HG02981 (cell line): ENCODE data around the gene NCAPD3.
A peak's percentile ranks its signal among the peaks of the same experiment; 100 is the strongest.
"Not testable (repeated sequence)": the region's sequence is repeated elsewhere in the genome, so short reads cannot be mapped to it uniquely, and the experiment has no call there.

ENCODE experiments used
- ATAC-seq: cut with Tn5 transposase; IDR thresholded peaks from one replicate; pipeline ENCODE4 v1.9.1; 2021; ENCODE audit warnings: mild to moderate bottlenecking, moderate library complexity; ENCODE audit not compliant: unreplicated experiment

NCAPD3 gene

DNA sequence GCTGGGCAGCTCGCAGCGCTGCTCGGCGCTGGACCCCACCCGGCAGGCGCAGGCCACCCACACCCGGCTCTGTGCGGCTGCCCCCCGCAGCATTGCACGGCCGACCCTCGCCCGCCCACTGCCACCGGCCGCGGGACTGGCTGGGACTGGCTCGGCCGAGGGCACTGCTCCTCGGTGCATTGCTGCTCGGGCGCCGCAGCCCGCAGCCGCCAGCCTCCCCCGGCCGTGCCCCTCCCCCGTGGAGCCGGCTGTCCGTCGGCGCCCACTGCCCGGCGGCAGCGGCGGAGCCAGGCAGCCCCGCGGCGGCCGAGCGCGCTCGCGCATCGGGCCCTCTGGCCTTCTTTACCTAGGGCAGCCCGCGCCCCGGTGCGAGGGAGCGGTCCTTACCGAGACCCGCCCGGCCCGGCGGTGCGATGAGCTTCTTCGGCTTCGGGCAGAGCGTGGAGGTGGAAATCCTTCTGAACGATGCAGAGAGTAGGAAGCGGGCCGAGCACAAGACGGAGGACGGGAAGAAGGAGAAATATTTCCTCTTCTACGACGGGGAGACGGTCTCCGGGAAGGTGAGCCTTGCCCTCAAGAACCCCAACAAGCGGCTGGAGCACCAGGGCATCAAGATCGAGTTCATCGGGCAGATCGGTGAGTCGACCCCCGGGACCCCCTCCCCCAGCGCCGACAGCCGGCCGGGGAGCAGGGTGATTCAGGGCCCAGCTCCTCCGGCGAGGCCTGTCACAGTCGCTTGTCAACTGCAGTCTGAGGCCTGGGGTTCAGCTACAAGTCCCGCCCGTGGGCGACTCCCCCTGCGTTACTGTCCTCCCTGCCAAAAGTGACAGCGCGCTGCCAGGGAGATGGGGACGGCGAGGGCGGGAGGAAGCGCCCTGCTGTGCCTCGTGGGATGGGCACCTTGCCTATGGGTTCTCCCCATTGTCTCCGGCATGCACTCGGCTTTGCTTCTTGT lies 1.2 kb upstream of the NCAPD3 start:
- ATAC-seq: peak; percentile 23

- ATAC-seq: no peak
Measured at GRCh38 chr11:134223121-134223520, 646 bp downstream of the NCAPD3 start.

GRCh38 chr11:134216816-134217215 lies 7.0 kb downstream of the NCAPD3 start:
- no peak for ATAC-seq

GRCh38 chr11:134215836-134216235 lies 7.9 kb downstream of the NCAPD3 start:
- no peak for ATAC-seq

GRCh38 chr11:134207538-134208239 lies 16.1 kb downstream of the NCAPD3 start:
- ATAC-seq: no peak

DNA sequence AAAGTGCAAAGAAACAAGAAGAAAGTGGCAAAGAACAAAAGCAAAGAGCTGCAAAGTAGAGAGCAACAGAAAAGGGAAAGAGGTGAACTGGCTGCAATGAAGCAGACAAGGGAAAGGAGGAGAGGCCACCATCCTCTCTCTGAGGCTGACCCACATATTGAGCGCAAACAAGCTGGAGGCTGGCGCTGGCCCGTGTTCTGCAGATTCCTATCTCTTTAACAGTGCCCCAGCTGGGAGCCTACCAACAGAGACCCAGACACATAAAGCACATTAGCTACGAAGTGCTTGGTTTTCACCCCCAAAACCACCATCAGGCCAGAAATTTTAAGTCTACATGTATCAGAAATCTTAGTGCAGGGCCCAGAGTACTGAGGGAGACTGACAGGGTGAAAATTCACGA lies 17.6 kb downstream of the NCAPD3 start:
- no peak for ATAC-seq

DNA sequence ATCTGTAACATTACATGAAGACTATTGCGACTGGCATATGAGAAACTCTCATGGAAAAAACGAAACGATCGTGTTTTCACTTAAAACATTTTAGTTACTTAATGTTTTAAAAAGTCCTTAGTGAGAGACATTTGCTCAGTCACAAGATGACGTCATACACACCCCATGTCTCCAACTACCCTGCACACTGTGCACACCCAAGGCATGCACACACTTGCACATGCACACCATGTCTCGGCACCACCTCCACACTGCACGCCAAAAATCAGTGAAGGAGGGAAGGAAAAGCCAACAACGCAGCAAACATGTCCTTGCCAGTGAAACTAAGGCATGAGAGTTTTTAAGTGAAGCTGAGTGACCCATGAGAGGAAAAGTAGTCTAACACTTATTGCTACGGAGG lies 18.0 kb downstream of the NCAPD3 start:
- no peak for ATAC-seq

DNA sequence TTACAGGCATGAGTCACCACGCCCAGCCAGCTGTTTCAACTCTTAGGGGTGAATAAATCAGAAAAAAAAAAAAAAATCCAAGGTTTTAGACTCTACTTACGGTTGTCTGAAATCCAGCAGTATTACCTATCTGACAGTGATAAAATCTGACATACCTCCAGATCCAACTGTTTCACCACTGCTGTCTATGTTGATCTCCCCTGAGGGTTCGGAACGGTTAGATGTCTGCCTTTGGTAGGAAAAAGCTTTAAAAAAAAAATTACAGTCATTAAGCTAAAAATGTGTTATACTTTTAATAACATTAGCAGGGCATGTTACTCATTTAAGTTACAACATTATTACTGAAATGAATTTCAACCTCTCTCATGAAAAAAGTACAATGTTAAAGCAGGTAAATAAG lies 21.1 kb downstream of the NCAPD3 start:
- no peak for ATAC-seq

DNA sequence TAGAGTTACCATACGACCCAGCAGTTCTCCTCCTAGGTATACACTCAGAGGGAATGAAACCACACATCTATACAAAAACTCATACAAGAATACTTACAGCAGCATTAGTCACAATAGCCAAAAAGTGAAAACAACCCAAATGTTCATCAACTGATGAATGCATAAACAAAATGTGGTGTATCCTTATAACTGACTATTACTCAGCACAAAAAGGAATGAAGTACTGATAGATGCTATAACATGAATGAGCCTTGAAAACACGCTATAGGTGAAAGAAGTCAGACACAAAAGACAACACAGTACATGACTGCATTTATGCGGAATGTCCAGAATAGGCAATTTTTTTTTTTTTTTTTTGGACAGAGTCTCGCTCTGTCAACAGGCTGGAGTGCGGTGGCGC lies 23.1 kb downstream of the NCAPD3 start:
- no peak for ATAC-seq

- ATAC-seq: no peak
Measured at GRCh38 chr11:134199531-134199930, 24.2 kb downstream of the NCAPD3 start.

GRCh38 chr11:134196756-134197155 lies 27.0 kb downstream of the NCAPD3 start:
- ATAC-seq: no peak

DNA sequence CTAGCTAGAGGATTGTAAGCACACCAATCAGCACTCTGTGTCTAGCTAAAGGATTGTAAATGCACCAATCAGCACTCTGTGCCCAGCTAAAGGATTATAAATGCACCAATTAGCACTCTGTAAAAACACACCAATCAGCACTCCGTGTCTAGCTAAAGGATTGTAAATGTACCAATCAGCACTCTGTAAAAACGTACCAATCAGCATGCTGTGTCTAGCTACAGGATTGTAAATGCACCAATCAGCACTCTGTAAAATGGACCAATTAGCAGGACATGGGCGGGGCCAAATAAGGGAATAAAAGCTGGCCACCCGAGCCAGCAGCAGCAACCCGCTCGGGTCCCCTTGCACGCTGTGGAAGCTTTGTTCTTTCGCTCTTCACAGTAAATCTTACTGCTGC lies 35.7 kb downstream of the NCAPD3 start:
- not testable (repeated sequence) for ATAC-seq

DNA sequence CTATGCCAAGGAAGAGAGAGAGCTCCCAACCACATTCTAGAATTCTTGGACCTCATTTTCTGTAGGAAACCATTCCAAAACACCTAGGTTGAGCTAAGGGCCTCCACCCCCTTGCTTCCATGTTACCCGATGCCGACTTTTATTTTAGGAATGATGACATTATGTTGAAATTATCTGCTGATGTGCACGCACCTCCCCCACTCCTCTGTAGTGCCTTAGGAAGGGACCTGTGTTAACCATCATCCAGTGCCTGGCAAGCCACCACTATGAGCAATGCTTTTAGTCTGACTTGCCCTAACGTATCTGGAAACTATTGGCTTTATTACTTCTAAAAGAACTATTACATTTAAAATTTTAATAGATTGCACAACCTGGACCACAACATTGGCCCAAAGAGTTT lies 42.1 kb downstream of the NCAPD3 start:
- ATAC-seq: no peak

DNA sequence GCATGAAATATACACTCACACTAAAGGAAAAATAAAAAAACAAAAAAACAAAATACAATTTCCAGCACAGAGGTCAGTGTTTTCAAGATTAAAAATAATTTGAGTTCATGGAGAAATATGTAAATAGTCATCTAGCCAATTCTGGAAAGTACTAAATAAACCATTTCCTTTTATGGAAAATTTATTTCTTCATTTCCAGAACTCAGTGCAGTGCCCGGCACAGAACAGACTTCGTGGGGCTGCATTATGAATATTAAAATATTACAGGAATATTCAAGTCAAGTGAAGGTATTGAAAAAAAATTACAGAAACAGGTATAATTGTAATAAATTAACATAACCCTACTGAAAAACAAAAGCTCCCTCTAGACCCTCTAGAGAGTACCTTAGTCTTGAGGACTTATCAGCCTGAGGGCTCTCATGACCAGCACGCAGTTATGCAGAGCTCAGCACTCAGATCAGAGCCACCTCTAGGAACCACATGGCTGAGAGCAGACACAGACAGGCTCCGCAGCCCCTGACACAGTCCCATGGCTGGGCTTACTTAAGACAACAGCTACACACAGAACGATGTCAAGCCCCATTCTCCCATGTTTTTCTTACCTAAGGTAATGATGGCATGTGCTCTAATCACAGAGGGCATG lies 45.6 kb downstream of the NCAPD3 start:
- ATAC-seq: no peak

GRCh38 chr11:134176284-134176683 lies 47.5 kb downstream of the NCAPD3 start:
- ATAC-seq: no peak

DNA sequence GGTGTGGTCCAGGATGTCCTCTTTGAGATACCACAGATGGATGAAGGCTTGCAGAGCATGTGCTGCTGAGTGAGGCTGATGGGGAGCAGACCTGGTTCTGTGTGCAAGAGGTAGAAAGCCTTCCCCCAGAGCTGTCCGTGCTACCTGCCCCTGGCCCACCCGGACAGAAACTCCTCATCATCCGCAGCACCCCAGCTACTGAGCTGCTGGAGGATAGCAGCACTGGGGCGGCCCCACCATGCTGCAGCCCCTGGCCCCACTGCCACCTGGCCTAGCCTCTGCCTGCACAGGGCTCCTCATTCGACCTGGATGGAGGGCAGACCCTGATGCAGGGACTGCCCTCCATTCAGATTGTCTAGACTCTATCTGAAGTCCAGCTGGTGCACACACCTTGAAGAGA lies 50.5 kb downstream of the NCAPD3 start:
- no peak for ATAC-seq

- ATAC-seq: no peak
Measured at GRCh38 chr11:134171951-134172350, 51.8 kb downstream of the NCAPD3 start.

- no peak for ATAC-seq
Measured at GRCh38 chr11:134170919-134171281, 52.9 kb downstream of the NCAPD3 start.

- no peak for ATAC-seq
Measured at GRCh38 chr11:134170177-134170918, 53.4 kb downstream of the NCAPD3 start.

GRCh38 chr11:134164490-134165370 lies 59.0 kb downstream of the NCAPD3 start:
- no peak for ATAC-seq
